Measurements from ENCODE around the gene TET3. TPM values are rescaled to one million over a fixed set of nuclear protein-coding genes. Genes with fewer than 3 reads are reported as not detected.

Gene TET3
- total RNA-seq, 1 experiment from 2014 or later = 13.3 TPM

- no peak for DNase-seq (ENCODE audit: low spot score)
Measured at GRCh38 chr2:73964223-73964622, 20.5 kb upstream of the TET3 start.

DNA sequence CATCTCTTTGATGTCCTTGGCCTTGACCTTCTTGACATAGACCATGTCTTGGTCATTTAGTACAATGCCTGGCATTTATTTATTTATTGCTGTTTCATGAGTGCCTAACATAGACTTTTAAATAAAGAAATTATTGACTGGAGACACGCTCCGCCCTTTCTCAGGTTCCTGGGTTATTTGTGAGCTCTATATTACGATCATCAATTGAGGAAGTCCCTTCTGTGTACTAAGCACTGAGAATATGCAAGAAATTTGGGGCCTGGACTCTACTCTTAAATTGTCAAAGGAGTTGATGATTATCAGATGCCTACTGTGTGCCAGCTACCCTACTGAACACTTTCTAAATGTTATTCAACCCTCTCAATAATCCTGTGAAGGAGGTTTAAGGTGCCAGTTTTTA, 19.7 kb upstream of the TET3 start:
- no peak for DNase-seq (ENCODE audit: low spot score)

- DNase-seq (ENCODE audit: low spot score) = no peak
Measured at GRCh38 chr2:73968357-73968937, 16.3 kb upstream of the TET3 start.

DNA sequence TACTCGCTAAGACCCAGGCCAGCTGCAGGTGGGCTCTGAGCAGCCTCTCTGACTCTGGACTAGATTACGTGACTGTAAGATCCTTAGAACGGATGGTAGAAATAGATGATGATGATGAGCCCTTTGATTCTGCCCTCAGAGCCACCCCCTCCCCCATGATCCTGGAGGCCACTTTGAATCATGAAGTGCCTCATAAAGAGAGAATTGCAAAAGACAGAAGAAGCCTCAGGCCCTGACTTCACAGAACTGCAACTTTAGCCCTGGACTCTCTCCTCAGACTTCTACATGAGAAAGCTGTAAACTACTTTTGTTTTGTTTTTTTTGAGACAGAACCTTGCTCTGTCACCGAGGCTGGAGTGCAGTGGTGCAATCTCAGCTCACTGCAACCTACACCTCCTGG, 15.4 kb upstream of the TET3 start:
- DNase-seq (ENCODE audit: low spot score) = no peak

- no peak for DNase-seq (ENCODE audit: low spot score)
Measured at GRCh38 chr2:73970141-73970803, 14.4 kb upstream of the TET3 start.

GRCh38 chr2:73970850-73971471, 13.7 kb upstream of the TET3 start:
- DNase-seq (ENCODE audit: low spot score) = no peak

DNA sequence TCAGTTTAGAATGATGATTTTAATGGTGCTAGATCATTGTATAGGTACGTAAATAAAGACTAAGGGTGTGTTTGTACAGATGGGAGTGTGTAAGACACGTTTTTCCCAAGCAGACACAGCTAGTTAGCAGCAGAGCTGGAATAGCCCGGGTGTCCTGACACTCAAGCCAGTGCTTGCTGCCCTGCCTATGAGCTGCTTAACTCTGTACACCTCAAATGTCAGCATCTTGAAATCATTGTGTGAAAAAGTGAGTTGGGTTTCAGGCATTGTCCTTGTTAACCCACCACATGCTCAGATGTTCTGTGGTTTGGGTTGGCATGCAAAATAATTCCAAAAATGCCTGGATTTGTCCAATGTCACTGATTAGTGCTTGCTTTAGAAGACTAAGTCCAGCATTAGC, 13.0 kb upstream of the TET3 start:
- no peak for DNase-seq (ENCODE audit: low spot score)

- no peak for DNase-seq (ENCODE audit: low spot score)
Measured at GRCh38 chr2:73972846-73973245, 11.9 kb upstream of the TET3 start.

GRCh38 chr2:73975731-73976130, 9.0 kb upstream of the TET3 start:
- DNase-seq (ENCODE audit: low spot score) = no peak

- DNase-seq (ENCODE audit: low spot score) = no peak
Measured at GRCh38 chr2:73976803-73977202, 7.9 kb upstream of the TET3 start.

DNA sequence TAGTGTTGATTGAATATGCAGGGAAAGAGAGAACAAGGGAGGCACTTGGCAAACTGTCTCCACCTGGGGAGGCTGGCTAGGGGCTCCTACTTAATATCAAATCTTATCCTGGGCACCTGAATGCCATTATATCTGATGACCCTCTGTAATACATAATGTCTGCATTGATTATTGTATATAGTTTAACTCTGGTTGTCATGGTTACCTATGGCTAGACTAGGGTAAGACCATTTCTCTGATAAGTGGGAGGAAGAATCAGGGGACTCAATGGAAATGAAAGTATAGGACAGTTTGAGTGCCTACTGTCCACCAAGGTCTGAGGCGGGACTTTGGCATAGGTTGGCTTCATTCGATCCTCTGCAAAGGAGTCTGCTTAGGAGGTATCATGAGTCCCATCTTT, 7.2 kb upstream of the TET3 start:
- no peak for DNase-seq (ENCODE audit: low spot score)

DNA sequence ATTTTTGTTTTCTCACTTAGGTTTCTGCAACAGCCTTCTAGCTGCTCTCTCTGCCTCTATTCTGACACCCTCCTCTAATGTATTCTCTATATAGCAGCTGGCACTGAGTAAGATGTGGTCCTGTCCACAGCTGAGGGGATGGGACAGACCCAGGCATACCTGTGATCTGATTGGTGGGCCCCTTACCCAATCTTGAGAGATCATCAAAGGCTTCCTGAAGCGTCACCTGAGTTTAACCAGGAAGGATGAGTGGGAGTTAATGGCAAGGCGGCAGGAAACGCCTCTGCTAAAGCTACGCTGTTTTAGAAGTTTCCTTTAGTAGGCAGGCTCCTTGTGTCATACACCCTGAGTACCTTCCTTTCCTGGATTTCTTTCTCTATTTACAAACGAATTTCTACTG, 5.7 kb upstream of the TET3 start:
- DNase-seq (ENCODE audit: low spot score) = no peak

DNA sequence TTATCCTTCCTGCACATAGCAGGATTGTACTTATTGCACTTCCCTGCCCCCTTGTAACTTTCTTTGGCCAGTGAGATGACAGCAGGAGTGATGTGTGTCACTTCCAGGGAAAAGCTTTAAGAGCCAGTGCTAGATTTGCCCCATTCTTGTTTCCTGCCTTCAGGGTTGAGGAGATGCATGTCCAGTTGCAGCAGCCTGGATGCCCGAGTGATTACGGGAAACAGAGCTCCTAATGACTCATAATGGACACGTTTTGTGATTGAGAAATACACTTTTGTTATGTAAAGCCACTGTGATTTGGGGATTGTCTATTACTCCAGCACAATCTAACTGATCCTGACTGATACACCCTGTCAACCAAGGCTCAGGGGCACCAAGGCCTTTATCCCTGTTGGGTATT, 5.0 kb upstream of the TET3 start:
- peak; percentile 23 for DNase-seq (ENCODE audit: low spot score)

DNA sequence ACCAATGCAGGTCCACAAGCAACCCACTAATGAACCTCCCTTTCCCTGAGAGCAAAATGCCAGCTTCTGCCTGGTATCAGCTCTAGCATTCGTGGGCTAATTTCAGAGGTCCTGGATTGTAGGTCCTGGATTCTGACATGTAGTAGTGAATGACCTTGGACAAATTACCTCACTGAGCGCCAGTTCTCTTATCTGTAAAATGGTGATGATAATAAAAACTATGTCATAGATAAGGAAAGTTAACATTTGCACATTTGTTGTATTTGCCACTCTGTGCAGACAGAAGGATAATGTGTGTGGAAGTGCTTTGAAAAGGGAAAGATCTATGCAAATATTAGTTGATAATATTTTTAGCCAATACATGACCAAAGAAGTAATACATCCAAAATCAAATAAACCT, 4.1 kb upstream of the TET3 start:
- DNase-seq (ENCODE audit: low spot score) = no peak

DNA sequence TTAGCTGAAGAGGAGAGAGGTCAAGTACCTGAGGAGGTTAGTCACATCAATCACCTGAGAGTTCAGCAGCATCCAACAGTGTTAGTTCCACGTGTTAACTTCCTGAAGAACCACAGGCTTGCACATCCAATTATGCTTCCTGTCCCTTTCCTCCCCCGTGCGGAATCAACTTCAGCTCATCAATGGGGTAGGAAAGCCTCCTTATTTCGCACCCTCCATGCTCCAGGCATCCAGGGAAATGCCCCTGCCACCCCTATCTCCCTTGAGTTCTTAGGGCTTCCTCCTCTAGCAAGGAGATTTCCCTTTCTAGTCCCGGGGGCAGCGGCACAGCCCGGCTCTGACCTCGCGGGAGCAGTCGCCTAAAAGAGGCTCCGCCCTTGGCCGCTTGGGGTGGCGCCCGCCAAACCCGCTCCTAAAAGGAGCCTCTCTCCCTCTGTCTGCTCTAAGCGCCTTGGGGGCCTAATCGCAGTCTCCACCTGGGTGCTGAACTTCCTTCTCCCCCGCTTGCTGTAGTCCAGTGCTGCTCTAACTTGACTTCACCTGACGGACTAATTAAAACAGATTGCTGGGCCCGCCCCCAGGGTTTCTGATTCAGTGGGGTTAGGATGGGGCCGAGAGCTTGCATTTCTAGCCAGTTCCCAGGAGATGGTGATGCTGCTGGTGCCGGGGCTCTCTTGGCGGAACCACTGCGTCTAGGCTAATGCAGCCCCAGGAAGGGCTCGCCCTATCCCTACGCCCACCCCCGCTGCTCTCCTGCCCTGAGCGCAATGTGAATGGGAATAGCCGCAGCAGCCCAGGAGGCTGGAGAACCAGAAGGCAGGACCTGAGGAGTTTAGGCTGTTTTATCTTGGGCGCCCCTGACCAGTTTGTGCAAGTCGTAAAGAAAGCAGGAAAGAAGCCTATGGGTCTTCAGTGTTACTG, 3.4 kb upstream of the TET3 start:
- DNase-seq (ENCODE audit: low spot score) = peak; percentile 72

GRCh38 chr2:73982140-73982617, 2.5 kb upstream of the TET3 start:
- peak; percentile 54 for DNase-seq (ENCODE audit: low spot score)

GRCh38 chr2:73983322-73984202, 1.1 kb upstream of the TET3 start:
- DNase-seq (ENCODE audit: low spot score) = peak; percentile 98

DNA sequence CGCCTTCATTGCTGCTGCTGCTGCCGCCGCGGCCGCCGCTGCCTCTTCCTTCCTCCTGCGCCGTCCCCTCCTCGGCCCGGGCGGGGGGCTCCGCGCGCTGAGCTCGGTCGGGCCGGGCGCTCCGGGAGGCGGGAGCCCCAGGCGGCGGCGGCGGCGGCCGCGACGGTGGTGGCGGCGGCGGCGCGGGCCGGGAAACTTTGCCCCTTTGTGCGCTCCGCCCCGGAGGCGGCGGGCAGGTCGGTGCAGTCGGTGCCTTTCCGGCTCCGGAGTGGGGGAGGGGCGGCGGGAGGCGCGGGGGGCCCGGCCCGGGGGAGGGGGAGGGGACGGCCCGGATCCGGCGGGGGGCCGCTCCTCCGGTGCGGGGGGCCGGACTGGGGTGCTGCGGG, 205 bp downstream of the TET3 start:
- DNase-seq (ENCODE audit: low spot score) = peak; percentile 36

- DNase-seq (ENCODE audit: low spot score) = peak; percentile 26
Measured at GRCh38 chr2:73985308-73986084, 786 bp downstream of the TET3 start.

GRCh38 chr2:73986085-73986681, 1.5 kb downstream of the TET3 start:
- DNase-seq (ENCODE audit: low spot score) = peak; percentile 15

All from HT-29 (cell line).